HG02763 (cell line): ENCODE measurements around the gene CMTM7.

Source experiments
- ATAC-seq: cut with Tn5 transposase; IDR thresholded peaks from one replicate; pipeline ENCODE4 v1.9.1; 2021; ENCODE audit warnings: mild to moderate bottlenecking, moderate library complexity; ENCODE audit not compliant: unreplicated experiment

CMTM7 gene, protein sequence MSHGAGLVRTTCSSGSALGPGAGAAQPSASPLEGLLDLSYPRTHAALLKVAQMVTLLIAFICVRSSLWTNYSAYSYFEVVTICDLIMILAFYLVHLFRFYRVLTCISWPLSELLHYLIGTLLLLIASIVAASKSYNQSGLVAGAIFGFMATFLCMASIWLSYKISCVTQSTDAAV

DNA sequence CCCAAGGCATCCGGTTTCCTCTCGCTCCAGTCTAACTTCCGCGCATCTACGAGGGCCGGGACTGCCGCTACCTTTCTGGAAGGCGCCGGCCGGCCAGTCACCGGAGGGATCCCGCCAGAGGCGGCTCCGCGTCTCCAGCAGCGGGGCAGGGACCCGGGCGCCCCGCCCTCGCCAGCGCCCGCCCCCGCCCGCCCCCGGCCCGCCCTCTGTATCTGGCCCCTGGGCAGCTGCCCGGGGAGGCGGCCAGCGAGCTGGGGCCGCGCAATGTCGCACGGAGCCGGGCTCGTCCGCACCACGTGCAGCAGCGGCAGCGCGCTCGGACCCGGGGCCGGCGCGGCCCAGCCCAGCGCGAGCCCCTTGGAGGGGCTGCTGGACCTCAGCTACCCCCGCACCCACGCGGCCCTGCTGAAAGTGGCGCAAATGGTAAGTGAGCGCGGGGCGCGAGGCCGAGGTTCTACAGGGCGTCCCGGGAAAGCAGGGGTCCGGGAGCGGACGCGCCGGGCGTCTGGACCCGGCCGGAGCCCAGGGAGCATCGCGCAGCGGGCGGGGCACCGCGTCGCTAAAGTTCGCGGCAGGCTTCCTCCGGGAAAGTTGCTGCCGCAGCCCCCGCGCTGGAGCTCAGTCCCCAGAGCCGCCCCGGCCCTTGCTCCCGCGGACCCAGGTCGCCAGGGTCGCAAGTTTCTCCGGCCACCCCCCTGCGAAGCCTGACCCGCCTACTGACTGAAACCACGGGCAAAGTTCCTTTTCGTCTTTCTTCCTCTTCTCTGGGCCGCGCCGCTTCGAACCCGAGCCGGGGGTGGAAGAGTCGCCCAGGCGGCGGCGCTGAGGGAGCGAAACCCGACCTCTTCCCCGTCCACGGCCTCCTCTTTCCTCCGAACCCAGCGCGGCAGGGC, at the start of gene CMTM7:
CMTM7 (plus strand) TSS at position 211 of the 893 bp plus-strand sequence; CDS start at position 265, 54 bp downstream.
- peak; percentile 62 for ATAC-seq

DNA sequence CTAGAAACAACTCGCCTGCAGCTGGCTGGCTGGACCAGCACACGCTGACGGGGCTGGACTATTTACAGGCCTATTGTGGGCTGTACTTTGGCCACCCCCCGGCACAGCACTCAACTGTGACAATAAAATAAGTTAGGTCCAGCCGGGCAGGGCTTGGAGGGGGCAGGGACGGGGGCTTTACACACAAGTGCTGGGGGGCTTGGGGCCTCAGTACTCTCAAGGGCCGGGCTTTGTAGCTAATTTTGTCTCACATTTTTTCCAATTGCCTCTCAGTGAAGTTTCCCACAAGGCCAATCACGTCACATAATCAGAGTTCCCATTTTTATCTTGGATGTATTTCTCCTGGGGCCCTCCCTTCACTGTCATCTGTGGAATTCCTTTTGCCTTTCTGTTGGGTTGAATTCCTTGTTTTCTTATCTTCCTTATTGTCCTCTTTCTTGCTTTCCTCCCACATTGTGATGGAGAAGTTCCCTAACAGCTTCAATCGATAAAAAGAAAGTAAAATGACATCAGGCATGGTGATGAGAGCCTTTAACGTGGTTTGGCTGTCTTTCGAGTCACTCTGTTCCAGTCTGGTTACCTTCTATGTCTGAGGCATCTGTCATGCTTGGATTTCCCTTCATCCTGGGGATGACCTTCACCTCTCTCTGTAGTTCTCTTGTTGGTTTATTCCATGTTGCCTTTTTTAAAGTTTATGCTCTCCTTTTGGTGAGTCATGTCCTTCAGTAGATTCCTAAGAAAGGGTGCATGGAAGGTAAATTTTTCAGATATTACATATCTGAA, 44.1 kb upstream of the CMTM7 start:
- ATAC-seq: no peak

DNA sequence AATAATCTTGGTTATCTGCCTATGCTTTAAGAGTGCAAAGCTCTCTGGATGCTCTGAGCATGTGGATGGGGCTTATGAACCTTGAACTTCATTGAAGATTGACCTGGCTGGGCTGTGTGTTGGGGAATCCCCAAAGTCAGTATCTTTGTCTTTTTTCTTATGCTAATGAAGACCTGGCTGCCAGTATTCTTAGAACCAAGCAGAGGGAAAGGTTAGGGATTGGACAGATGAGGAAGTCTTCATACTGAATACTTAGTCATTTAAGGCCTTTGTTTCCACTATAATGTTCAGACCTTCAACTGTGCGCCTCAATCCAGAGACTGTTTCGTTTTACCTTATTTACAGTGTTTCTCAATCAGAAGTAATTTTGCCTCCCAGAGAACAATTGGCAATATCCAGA, 42.5 kb upstream of the CMTM7 start:
- no peak for ATAC-seq

DNA sequence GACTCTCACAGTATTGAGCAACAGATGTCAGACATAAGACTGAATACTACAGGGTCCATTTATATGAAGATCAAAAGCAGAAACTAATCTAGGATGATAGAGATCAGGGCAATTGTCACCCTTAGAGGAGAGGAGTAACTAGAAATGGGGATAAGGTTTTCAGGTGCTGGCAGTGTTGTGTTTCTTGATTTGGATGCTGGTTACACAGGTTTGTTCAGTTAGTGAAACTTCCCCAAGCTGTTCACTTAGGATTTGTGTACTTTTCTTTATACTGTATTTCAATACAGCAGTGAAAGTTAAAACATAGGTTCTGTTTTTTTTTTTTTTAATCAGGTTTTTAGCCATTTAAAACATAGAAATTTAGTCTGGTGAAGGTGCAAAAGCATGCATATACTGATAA, 39.1 kb upstream of the CMTM7 start:
- no peak for ATAC-seq

DNA sequence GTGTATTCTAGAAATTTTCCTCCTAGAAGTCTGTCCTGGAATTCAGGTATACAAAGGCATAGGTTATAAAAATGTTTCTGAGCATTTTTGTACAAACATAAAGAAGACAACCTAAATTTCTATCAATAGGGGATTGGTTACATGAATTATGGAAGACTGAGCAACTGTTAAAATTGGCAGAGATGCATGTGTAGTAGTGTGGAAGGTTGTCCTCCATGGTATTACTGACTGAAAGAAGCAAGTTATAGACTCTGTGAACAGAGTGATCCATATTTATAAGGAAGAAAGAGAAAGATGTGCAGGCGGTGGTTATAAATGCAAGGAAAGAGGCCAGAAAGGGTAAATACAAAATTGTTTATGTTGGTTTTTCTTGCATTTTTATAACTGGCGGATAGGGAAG, 38.3 kb upstream of the CMTM7 start:
- no peak for ATAC-seq

DNA sequence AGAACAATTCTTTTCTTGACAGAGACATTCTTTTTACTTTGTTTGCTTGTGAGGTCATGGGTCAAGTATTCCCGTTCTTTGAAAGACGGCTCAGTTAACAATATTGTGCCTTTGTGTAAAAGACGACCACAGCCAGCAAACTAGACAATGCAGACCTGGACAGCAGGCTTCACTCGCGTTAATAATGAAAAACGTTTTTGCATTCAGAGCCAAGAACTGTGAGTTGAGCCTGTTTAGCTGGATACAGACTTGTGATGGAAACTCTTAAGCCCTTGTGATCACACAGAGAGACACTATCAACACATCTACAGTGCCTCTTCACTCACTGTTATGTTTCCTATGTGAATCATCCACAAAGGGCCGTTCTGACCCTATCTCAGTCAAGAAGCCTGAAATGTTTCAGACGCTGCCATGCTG, 37.3 kb upstream of the CMTM7 start:
- ATAC-seq: no peak

DNA sequence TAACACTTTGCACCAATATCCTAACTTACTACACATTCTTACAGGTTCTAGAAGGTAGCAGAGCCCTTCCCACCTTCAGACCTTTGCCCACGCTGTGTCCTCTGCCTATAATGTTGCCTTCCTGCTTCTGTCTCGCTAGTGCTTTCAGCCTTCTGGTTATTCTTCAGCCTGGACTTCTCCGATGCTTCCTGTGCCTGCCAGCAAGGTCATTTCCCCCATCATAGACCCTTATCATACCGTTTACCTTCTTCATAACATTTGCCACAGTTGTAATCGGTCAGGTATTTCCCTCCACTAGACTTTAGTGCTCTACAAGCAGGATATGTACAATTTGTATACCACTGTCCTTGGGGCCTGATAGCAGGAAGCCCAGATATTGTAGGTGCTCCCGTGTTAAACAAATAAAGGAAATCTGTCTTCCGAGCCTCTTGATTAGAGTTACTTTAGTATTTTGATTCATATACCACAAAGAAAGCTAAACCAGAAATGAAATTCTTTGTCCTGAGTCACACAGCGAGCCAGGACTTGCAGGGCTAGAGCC, 35.8 kb upstream of the CMTM7 start:
- no peak for ATAC-seq

DNA sequence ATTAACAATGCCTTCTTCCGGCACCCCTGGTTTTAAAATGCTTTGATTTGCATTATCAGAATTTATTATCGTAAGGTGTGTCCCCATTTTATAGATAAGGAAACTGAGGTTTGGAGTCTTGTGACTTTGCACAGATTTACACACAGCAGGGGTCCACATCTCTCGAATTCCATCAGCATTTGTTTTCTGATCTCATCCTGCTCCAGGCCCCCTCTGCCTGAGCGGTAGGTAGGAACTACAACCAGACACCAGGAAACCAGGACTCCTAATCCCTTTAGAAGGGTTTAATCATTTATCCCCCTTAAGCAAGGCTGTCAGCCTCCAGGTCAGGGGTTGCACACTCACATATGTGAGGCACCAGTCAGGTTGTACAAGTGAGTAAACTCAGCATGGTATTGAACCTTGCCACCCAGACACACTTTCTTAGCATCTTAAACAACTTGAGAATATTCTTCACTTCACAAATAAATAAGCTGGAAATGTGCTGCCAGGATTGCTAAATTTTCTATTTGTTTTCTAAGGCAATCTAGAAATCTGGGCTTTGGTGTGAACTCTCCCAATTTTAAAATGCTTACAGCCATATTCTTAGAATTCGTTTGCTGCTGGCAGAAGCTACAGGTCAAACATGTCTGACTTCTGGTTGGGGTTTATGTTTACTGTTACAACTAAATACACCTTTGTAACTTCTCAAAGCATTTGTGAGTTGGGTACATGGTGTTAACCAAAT, 31.7 kb upstream of the CMTM7 start:
- ATAC-seq: no peak

DNA sequence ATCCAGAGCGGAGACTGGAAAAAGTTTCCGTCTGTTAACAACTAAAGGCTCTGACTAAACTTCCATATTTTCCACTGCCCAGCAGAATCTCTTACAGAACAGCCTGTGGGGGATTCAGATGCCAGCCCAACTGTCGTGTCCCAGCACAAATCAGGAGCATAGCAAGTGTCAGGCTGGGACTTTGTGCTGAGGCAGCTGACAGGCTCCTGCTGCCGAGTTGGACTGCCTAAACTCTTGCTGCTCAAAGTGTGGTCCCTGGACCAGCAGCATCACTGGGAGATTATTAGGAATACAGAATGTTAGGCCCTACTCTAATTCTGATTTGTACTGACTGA, 31.2 kb upstream of the CMTM7 start:
- ATAC-seq: no peak

DNA sequence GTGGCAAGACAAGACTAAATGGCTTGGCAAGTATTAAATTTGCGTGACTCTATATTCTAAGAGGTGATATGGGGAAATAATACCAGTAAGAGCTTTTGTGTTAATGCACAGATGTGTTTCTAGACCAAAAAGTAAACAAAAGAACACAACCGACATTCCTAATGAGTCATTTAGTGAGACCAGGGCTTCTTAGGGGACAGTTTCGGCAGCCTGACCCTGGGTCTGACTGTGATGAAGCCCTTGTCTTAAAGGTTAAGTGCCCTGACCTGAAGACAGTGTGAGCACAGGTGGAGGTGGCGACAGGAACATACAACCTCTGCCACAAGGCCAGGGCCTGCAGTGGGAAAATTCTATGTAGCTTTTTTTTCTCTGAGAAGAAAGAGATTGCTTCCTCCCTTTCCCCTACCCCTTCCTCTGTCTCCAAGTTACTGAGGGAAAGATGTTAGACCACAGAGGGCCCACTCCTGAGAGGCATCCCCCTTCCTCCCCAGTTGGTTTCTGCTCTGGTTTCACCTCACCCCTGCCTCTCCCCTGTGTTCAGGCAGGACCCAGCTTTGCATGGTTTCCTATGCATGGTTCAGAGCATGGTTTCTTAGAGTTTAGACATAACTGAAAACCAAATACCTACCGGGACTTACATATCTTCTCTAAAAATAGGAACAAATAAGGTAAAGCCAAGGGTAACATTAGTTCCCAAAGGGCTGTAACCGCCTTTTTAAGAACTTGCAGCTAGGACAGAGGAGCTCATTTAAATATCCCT, 24.8 kb upstream of the CMTM7 start:
- no peak for ATAC-seq

DNA sequence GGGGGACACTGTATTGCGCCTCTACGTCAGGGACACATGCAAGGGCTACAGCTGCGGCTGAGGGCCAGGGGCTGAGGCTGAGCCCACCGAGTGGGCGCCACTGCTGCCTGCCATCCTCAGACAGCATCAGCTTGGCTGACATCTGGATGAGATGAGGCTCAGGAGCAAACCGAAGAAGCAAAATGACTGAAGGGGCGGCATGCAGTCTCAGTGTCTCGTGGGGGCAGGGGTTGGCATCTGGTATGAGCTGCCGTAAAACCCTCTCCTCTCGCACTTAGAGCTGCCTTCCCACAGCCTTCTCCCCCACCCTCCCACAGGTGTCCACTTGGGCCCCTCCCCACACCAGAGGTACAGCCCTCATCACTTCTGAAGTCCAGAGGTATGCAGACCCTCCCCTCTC, 24.2 kb upstream of the CMTM7 start:
- no peak for ATAC-seq

DNA sequence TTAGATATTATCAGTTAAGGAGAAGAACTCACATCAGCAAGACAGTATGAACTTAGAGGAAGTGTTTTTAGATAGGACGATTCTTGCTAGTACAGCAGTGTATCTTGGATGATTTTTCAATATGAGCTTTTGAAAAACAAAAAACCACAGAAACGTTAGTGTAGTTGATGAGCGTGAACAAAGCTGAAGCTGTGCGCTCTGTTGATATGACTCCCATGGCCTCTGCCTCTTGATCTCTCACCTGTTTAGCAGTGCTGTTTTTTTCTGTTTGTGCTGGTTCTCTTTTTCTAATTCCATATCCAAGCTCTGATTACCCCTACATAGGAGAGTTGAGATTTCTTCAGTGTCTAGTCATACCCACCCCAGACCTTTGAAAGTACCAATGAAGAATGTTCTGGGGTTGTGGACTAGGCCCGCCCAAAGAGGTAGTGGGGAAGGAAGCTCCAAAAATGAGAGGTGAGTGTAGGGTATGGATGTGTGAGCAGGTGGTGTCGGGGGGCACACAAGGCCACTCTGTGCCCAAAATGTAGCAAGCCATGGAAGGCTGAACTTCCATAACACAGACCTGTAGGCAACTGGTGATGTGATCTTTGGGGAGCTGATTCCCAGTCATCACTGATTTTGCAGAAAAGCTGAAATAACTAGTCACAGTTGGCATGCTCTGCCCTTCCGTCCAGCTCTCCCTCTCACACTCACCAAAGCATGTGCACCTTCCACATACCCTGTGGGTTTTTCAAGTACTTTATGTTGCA, 20.0 kb upstream of the CMTM7 start:
- ATAC-seq: no peak

DNA sequence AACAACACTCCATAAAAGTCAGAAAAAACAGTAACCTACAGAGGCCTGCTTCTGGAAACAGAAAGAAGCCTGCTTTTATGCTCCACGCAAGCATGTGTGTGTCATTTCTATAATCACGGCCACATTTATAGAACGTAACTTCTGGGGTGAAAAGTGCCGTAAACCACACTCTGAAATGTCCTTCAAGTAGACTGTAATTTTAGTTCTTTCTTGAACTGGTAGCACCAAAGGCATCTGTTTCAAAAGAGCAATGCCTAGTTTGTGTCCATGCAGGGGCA, 19.5 kb upstream of the CMTM7 start:
- no peak for ATAC-seq

DNA sequence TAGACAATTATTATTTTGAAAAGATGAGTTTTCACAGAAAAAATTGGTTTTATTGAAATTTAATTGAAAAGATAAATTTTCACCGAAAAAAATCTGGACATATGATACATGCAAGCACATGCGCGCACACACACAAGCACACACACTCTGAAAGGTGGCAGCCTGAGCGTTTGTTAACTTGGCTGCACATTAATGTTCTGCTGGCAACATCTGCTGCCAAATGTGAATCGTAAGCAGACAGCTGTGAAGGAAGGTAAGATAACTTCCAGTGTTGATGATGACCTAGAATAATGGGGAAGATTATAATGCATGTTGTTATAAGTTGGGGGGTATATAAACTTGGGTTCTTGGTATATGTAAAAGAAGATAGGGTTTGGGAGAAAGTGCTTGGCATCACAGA, 18.4 kb upstream of the CMTM7 start:
- ATAC-seq: no peak

DNA sequence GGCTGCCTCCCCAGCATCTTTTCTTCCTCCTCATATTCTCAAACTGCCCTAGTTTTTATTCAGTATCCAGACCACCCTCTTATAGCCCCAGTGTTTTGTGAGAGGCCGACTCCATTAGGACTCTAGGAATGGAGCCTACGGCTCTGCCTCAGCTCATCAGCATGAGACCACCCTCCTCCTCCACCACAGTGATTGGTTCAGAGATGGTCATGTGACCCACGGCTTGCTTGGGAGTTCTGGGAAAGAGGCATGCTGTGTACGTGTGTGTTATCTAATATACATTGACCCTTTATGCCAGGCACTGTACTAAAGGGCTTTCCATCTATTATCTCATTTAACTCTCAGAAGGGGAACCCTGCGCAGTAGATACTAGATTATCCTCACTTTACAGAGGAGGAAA, 17.8 kb upstream of the CMTM7 start:
- no peak for ATAC-seq

DNA sequence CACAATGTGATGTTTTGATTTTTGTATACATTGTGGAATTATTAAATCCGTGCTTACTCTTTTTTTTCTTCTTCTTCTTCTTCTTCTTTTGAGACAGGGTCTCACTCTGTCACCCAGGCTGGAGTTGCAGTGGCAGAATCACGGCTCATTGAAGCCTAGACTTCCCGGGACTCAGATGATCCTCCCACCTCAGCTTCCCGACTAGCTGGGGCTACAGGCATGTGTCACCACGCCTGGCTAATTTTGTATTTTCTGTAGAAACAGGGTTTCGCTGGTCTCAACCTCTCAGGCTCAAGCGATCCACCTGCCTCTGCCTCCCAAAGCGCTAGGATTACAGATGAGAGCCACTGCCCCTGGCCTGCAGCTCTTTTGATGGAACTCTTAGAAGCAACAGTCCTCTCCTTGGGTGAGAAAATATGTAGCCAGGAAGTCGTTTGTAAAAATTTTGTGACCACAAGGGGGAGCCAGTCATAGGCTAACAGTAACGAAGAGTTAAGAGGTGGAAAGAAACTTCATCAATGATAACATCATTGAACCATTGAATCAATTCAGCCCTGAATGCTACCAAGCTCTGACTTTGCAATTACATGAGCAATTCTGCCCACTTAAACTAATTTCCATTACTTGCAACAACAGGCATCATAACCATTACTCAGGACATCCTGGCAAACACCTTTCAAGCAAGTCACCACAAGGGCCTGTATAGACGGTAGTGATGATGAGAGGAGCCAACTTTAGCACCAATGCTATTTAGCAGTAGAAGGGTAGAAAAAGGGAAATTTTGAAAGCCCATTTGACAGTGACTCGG, 16.7 kb upstream of the CMTM7 start:
- no peak for ATAC-seq

DNA sequence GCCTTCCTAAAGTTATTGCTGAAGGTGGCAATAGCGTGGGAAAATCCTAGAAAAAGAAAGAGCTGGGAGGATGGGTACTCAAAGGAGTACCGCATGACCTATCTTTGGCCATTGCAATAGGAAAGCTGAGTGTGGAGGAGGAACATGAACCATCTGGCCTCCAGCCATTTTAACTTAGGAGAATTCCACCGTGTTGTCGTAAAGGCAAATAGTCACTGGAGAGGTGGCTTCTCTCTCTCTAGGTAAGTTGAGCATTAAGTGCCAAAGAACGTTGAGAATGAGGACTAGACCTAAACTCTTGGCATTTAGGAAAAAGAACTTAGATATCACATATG, 16.1 kb upstream of the CMTM7 start:
- no peak for ATAC-seq

DNA sequence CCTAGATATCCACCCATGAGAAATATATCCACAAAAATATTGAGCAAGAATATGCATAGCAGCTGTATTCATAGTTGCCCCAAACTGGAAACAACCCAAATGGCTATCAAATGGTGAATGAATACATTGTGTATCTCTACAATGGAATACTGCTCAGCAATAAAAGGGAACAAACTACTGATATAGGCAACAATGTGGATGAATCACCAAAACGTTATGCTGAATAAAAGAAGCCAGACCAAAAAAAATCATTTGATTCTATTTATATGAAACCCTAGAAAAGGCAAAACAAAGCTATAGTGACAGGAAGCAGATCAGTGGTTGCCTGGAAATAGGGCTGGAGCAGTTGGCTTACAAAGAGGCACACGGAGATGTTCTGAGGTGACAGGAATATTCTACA, 15.5 kb upstream of the CMTM7 start:
- no peak for ATAC-seq
